A549 (cell line): ENCODE measurements around the gene MBD2.

ENCODE experiments used
- EP300 ChIP-seq, 2 experiments: fragments of >200 bp; sonication (Bioruptor Twin); formaldehyde crosslinking; IDR thresholded peaks; 2 replicates in 1 of 2; 3 replicates in 1 of 2; pipeline ENCODE4 v1.6.1; 2016 to 2017
- HDAC2 ChIP-seq: fragments of 200-600 bp; sonication (generic); IDR thresholded peaks from 2 replicates; pipeline ENCODE4 v1.6.1; 2016
- TF ChIP-seq, protein P1 (sequence below): fragments of >200 bp; sonication (Bioruptor Twin); formaldehyde crosslinking; IDR thresholded peaks from 3 replicates; pipeline ENCODE4 v1.5.1; 2016

DNA sequence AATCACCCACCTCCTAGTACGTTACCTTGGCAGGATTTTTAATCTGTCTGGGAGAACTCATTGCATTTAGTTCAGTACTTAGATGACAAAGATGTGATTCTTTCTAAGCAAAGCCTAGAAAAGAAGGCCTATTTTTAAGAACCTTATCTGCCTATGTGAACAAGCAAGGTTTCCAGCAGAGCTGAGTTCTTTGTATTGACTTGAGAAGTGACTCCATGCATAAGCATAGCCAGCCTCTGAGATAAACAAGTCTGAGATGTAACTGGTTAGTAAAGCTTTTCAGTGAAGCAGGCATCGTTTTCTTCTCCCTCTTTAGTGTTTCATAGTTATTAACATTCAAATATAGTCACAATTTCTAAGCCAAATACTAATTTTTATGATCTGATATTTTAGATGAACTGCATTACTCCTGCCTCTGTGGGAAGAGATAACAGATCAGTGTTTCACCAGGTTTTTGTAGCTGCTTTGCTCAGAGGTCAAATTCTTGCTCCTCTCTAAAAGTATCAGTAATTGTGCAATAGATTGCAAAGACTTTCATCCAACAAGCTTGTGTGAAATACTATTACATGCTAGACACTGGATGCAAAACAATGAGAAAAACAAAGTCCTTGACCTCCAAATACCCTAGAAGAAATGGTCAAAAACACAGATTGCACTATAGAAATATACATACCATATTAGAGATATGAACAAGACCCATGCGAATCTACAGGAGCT, 107.8 kb downstream of the MBD2 start:
- TF ChIP-seq, protein P1, sequence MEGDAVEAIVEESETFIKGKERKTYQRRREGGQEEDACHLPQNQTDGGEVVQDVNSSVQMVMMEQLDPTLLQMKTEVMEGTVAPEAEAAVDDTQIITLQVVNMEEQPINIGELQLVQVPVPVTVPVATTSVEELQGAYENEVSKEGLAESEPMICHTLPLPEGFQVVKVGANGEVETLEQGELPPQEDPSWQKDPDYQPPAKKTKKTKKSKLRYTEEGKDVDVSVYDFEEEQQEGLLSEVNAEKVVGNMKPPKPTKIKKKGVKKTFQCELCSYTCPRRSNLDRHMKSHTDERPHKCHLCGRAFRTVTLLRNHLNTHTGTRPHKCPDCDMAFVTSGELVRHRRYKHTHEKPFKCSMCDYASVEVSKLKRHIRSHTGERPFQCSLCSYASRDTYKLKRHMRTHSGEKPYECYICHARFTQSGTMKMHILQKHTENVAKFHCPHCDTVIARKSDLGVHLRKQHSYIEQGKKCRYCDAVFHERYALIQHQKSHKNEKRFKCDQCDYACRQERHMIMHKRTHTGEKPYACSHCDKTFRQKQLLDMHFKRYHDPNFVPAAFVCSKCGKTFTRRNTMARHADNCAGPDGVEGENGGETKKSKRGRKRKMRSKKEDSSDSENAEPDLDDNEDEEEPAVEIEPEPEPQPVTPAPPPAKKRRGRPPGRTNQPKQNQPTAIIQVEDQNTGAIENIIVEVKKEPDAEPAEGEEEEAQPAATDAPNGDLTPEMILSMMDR, result no peak
- TF ChIP-seq EP300 (IDR thresholded peaks at IDR 0.05), result no peak
- TF ChIP-seq HDAC2, result no peak
